CD14-positive monocyte (primary cell): Measurements from ENCODE around the gene SP100. TPM values are rescaled to one million over a fixed set of nuclear protein-coding genes. Genes with fewer than 3 reads are reported as not detected.

Experiments
- DNase-seq, 3 donors: peaks; one replicate each; pipeline ENCODE4 v3.0.0-alpha.2; 2011 to 2022
- H2AFZ ChIP-seq: 2 replicates; pipeline ENCODE4 v1.6.0; 2012; ENCODE audit warnings: mild to moderate bottlenecking, low read depth, low read length, inconsistent platforms; ENCODE audit not compliant: insufficient read depth, poor library complexity, severe bottlenecking
- H3K27ac ChIP-seq, 2 donors: 1 replicate in 1 of 2; 2 replicates in 1 of 2; pipeline ENCODE4 v1.5.1; 2012 to 2013; ENCODE audit warnings: low read length in 2 of 2, control low read depth in 1 of 2, inconsistent platforms in 1 of 2, low read depth in 1 of 2, mild to moderate bottlenecking in 1 of 2
- H3K27me3 ChIP-seq, 2 donors: one replicate each; pipeline versions ENCODE4 v1.6.0 to v1.6.1; 2011 to 2013; ENCODE audit warnings: low read length in 2 of 2; ENCODE audit not compliant: control insufficient read depth in 2 of 2, insufficient read depth in 2 of 2
- H3K36me3 ChIP-seq, 2 donors: replicated peaks in 1 of 2; 1 replicate in 1 of 2; 2 replicates in 1 of 2; pipeline versions ENCODE4 v1.5.1 to v1.6.1; 2012 to 2013; ENCODE audit warnings: low read length in 2 of 2, control low read depth in 1 of 2, inconsistent platforms in 1 of 2, mild to moderate bottlenecking in 1 of 2; ENCODE audit not compliant: insufficient read depth in 2 of 2, control insufficient read depth in 1 of 2
- H3K4me1 ChIP-seq, 2 donors: 1 replicate in 1 of 2; 2 replicates in 1 of 2; pipeline versions ENCODE4 v1.5.1 to v1.6.1; 2012 to 2013; ENCODE audit warnings: low read length in 2 of 2, control low read depth in 1 of 2, inconsistent platforms in 1 of 2, mild to moderate bottlenecking in 1 of 2, moderate library complexity in 1 of 2; ENCODE audit not compliant: insufficient read depth in 2 of 2, control insufficient read depth in 1 of 2
- H3K4me2 ChIP-seq: replicated peaks from 2 replicates; pipeline ENCODE3; 2012; ENCODE audit warnings: low read length, moderate library complexity, mild to moderate bottlenecking; ENCODE audit not compliant: poor library complexity, severe bottlenecking; ENCODE audit errors: extremely low read depth
- H3K4me3 ChIP-seq, 3 experiments: fragments of 200-600 bp in 1 of 3; sonication (generic) in 1 of 3; replicated peaks in 1 of 3; 1 replicate in 2 of 3; 2 replicates in 1 of 3; pipeline ENCODE4 v1.5.1; 2011 to 2013; ENCODE audit warnings: low read length in 3 of 3, mild to moderate bottlenecking in 3 of 3, control low read depth in 2 of 3, low read depth in 2 of 3, inconsistent platforms in 1 of 3, moderate library complexity in 1 of 3
- H3K79me2 ChIP-seq: 2 replicates; pipeline ENCODE4 v1.6.0; 2012; ENCODE audit warnings: mild to moderate bottlenecking, control low read depth, inconsistent platforms, low read length, moderate library complexity; ENCODE audit not compliant: insufficient read depth
- H3K9ac ChIP-seq: 2 replicates; pipeline ENCODE4 v1.6.0; 2017; ENCODE audit warnings: low read length, mild to moderate bottlenecking; ENCODE audit not compliant: insufficient read depth, poor library complexity, severe bottlenecking
- H3K9me3 ChIP-seq, 2 donors: replicated peaks in 1 of 2; 1 replicate in 1 of 2; 2 replicates in 1 of 2; pipeline versions ENCODE4 v1.5.1 to v1.6.1; 2012 to 2013; ENCODE audit warnings: low read length in 2 of 2, control low read depth in 1 of 2; ENCODE audit not compliant: control insufficient read depth in 1 of 2, insufficient read depth in 1 of 2
- H4K20me1 ChIP-seq: 2 replicates; pipeline ENCODE4 v1.6.0; 2012; ENCODE audit warnings: mild to moderate bottlenecking, low read length, control low read depth, moderate library complexity; ENCODE audit not compliant: insufficient read depth
- H3K27ac Mint-ChIP-seq, 7 donors: one replicate each; pipeline ENCODE4 v1.8.0; 2020; ENCODE audit warnings: mild to moderate bottlenecking in 7 of 7, mixed read lengths in 7 of 7, moderate library complexity in 6 of 7, inconsistent platforms in 2 of 7
- H3K27me3 Mint-ChIP-seq, 3 donors: one replicate each; pipeline ENCODE4 v1.8.0; 2021 to 2022; ENCODE audit warnings: low read depth in 3 of 3, mild to moderate bottlenecking in 3 of 3, mixed read lengths in 3 of 3, moderate library complexity in 3 of 3, inconsistent platforms in 1 of 3
- H3K36me3 Mint-ChIP-seq, 2 donors: one replicate each; pipeline ENCODE4 v1.8.0; 2020; ENCODE audit warnings: mixed read lengths in 2 of 2, inconsistent platforms in 1 of 2, mild to moderate bottlenecking in 1 of 2
- H3K4me1 Mint-ChIP-seq: one replicate; pipeline ENCODE4 v1.8.0; 2020; ENCODE audit warnings: mild to moderate bottlenecking, mixed read lengths
- H3K4me3 Mint-ChIP-seq, 2 donors: one replicate each; pipeline ENCODE4 v1.8.0; 2020; ENCODE audit warnings: mild to moderate bottlenecking in 2 of 2, mixed read lengths in 2 of 2, moderate library complexity in 1 of 2
- H3K9me3 Mint-ChIP-seq, 7 donors: one replicate each; pipeline ENCODE4 v1.8.0; 2020 to 2022; ENCODE audit warnings: mixed read lengths in 7 of 7, mild to moderate bottlenecking in 6 of 7, moderate library complexity in 6 of 7, inconsistent platforms in 2 of 7
- WGBS: methylation state at CpG from one replicate; pipeline ENCODE4 v1.1.5; 2013; ENCODE audit warnings: missing lambda C conversion rate; ENCODE audit not compliant: insufficient coverage; 5-methylcytosine and 5-hydroxymethylcytosine counted together
- intact Hi-C, 2 donors: fragments of 100-400 bp; cut with micrococcal nuclease; formaldehyde crosslinking; loops; one replicate each; pipeline versions ENCODE4 v1.15.0 to v1.15.1; 2023
- polyA plus RNA-seq, 3 donors: library from polyadenylated mRNA; depleted of rRNA in 1 of 3; unstranded in 2 of 3; stranded (reverse) in 1 of 3; fragments of 300-500 nt in 2 of 3; fragments of >200 nt in 1 of 3; fragmentation: Illumina TruSeq in 2 of 3; gene quantifications; 1 replicate in 2 of 3; 2 replicates in 1 of 3; pipeline ENCODE4 v1.2.3, GENCODE V29; 2012 to 2021
- TF ChIP-seq, protein P1 (sequence below): fragments of 200-600 bp; IDR thresholded peaks from one replicate; pipeline ENCODE4 v1.8.0; 2022; ENCODE audit warnings: antibody characterized with exemption, mild to moderate bottlenecking

Gene SP100
- polyA plus RNA-seq, 3 donors: 68.1 to 101 (median 97.4) TPM

DNA sequence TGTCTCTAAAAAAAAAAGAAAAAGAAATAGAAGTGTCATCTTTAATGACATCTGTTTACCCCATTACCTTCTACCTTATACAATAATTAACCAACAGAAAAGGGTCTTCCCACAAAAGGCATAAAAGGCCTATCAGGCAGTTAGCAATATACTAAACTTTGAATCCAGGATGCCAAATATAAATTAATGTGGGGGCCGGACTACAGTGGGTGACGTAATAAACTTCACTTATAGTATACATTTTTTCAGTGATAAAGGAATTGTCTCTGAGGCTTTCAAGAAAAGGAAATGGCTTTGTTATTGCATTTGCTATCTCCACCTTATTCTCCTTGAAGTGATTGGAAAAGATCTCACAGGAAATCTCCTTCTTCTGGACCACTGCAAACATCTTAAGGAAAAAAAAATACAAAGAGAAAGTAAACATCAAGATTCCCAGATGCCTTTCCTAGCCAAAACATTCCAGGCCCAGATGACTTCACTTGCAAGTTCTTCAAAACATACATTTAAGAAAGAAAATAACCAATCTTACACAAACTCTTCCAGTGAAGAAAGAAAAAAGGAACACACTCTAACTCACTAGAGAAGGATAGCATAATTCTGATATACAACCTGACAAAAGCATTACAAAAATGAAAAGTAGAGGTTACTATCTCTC, 170.5 kb downstream of the SP100 start:
- TF ChIP-seq, protein P1, sequence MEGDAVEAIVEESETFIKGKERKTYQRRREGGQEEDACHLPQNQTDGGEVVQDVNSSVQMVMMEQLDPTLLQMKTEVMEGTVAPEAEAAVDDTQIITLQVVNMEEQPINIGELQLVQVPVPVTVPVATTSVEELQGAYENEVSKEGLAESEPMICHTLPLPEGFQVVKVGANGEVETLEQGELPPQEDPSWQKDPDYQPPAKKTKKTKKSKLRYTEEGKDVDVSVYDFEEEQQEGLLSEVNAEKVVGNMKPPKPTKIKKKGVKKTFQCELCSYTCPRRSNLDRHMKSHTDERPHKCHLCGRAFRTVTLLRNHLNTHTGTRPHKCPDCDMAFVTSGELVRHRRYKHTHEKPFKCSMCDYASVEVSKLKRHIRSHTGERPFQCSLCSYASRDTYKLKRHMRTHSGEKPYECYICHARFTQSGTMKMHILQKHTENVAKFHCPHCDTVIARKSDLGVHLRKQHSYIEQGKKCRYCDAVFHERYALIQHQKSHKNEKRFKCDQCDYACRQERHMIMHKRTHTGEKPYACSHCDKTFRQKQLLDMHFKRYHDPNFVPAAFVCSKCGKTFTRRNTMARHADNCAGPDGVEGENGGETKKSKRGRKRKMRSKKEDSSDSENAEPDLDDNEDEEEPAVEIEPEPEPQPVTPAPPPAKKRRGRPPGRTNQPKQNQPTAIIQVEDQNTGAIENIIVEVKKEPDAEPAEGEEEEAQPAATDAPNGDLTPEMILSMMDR: no peak
- H3K36me3 Mint-ChIP-seq: peaks cover 0 to 3% of the 10 kb centered on the region in 2 donors
- H2AFZ ChIP-seq: no peak overlapping the region
- H4K20me1 ChIP-seq: no peaks in the 10 kb centered on the region
- H3K27ac Mint-ChIP-seq: no peak overlapping the region
- no peak for DNase-seq
- no peak overlapping the region for H3K27ac ChIP-seq
- peaks cover 12% of the 10 kb centered on the region for H3K4me1 Mint-ChIP-seq
- H3K4me3 Mint-ChIP-seq: no peak overlapping the region
- WGBS: no CpG with 5 or more reads among the region's 2 CpGs
- H3K36me3 ChIP-seq: no peaks in the 10 kb centered on the region
- no peaks in the 10 kb centered on the region for H3K9me3 ChIP-seq
- H3K79me2 ChIP-seq: no peaks in the 10 kb centered on the region
- H3K27me3 Mint-ChIP-seq: peaks cover 0 to 6% (median 4%) of the 10 kb centered on the region in 3 donors
- no peak overlapping the region for H3K9ac ChIP-seq
- H3K27me3 ChIP-seq: no peaks in the 10 kb centered on the region
- intact Hi-C loops: no loop called here
- H3K9me3 Mint-ChIP-seq: peaks cover 2 to 12% (median 3%) of the 10 kb centered on the region in 7 donors
- no peak overlapping the region for H3K4me2 ChIP-seq
- peaks cover 9% of the 10 kb centered on the region in 2 donors for H3K4me1 ChIP-seq
- no peak overlapping the region for H3K4me3 ChIP-seq

DNA sequence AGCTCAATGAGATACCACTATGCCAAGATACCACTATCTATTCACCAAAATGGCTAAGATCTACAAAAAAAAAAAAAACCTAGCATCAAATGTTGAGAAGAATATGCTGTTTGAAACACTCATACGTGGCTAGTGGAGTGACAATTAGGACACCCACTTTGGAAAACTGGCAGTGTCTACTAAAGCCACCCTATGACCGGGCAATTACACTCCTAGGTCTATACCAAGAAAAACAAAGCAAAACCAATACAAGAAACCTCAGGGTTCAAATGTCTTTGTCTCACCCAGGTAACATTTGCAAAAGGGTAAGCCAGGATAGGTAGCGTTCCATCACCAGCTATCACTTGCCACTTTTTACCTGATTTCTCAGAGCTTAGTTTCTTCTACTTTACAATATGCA, 173.0 kb downstream of the SP100 start:
- no peak overlapping the region for H2AFZ ChIP-seq
- DNase-seq: no peak
- H3K4me3 ChIP-seq: no peak overlapping the region
- H3K27me3 Mint-ChIP-seq: peaks cover 0 to 8% (median 5%) of the 10 kb centered on the region in 3 donors
- peaks cover 12% of the 10 kb centered on the region for H3K4me1 Mint-ChIP-seq
- no peak overlapping the region for H3K4me3 Mint-ChIP-seq
- H3K9me3 ChIP-seq: no peaks in the 10 kb centered on the region
- H3K79me2 ChIP-seq: no peaks in the 10 kb centered on the region
- peak overlapping the region in 1 of 7 donors; percentile 12 for H3K27ac Mint-ChIP-seq
- no peaks in the 10 kb centered on the region for H3K27me3 ChIP-seq
- peaks cover 0 to 3% of the 10 kb centered on the region in 2 donors for H3K36me3 Mint-ChIP-seq
- H3K9me3 Mint-ChIP-seq: peaks cover 0 to 7% (median 2%) of the 10 kb centered on the region in 7 donors
- H3K4me1 ChIP-seq: peaks cover 9% of the 10 kb centered on the region in 2 donors
- H3K36me3 ChIP-seq: no peaks in the 10 kb centered on the region
- TF ChIP-seq, protein P1: no peak
- H3K27ac ChIP-seq: no peak overlapping the region
- WGBS: 100% methylated on average over 2 of the region's 3 CpGs
- no peak overlapping the region for H3K9ac ChIP-seq
- H4K20me1 ChIP-seq: no peaks in the 10 kb centered on the region
- intact Hi-C loops: no loop called here
- no peak overlapping the region for H3K4me2 ChIP-seq
